22Rv1 (cell line): Measurements from ENCODE around the gene HEATR5B.
"Not testable (repeated sequence)": the region's sequence is repeated elsewhere in the genome, so short reads cannot be mapped to it uniquely, and the experiment has no call there.

Experiments
- H3K27ac ChIP-seq: fragments of 450-650 bp; 2 replicates; pipeline ENCODE4 v1.5.1; 2017
- ZFX ChIP-seq: fragments of 450-650 bp; IDR thresholded peaks from 2 replicates; pipeline ENCODE4 v1.6.1; 2017; ENCODE audit warnings: antibody characterized with exemption, borderline replicate concordance
- TF ChIP-seq, protein P1 (sequence below): fragments of 450-650 bp; IDR thresholded peaks from 2 replicates; pipeline ENCODE4 v1.5.1; 2017; ENCODE audit warnings: mild to moderate bottlenecking

The HEATR5B gene

GRCh38 chr2:36960005-36960675, 124.0 kb downstream of the HEATR5B start:
- TF ChIP-seq, protein P1, sequence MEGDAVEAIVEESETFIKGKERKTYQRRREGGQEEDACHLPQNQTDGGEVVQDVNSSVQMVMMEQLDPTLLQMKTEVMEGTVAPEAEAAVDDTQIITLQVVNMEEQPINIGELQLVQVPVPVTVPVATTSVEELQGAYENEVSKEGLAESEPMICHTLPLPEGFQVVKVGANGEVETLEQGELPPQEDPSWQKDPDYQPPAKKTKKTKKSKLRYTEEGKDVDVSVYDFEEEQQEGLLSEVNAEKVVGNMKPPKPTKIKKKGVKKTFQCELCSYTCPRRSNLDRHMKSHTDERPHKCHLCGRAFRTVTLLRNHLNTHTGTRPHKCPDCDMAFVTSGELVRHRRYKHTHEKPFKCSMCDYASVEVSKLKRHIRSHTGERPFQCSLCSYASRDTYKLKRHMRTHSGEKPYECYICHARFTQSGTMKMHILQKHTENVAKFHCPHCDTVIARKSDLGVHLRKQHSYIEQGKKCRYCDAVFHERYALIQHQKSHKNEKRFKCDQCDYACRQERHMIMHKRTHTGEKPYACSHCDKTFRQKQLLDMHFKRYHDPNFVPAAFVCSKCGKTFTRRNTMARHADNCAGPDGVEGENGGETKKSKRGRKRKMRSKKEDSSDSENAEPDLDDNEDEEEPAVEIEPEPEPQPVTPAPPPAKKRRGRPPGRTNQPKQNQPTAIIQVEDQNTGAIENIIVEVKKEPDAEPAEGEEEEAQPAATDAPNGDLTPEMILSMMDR = no peak
- TF ChIP-seq ZFX = no peak
- no peak overlapping the region for H3K27ac ChIP-seq

DNA sequence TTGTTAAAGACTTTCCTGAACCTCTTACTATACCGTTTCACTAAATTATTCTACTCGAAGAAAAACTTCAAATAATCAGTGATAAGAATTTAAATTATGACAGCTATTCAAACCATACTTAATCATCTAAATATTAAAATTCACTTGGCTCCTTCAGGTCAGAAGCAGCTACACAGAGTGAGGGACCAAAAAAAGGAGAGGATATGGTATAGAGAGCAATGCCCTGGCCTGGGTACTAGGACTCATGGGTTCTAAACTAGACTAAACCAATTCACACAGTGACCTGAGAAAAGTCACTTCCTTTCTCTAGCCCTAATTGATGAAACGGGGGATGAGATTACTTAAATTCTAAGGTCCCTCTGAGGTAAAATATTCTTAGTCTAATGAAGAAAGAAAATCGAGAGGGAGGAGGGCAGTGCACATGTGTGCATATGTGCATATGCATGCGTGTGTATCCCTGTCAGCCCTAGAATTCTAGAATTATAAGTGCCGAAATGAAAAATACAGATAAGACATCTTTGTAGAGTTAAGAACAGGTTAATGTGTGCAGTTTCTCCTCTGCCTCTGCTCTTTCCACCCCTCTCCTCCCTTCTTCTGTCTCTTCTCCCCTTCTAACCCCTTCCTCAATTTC, 129.1 kb downstream of the HEATR5B start:
- no peak for TF ChIP-seq ZFX
- TF ChIP-seq, protein P1 = no peak
- H3K27ac ChIP-seq = no peak overlapping the region

- no peak for TF ChIP-seq ZFX
- TF ChIP-seq, protein P1 = no peak
- H3K27ac ChIP-seq = no peak overlapping the region
Observed at GRCh38 chr2:36952748-36953197, 131.4 kb downstream of the HEATR5B start.

DNA sequence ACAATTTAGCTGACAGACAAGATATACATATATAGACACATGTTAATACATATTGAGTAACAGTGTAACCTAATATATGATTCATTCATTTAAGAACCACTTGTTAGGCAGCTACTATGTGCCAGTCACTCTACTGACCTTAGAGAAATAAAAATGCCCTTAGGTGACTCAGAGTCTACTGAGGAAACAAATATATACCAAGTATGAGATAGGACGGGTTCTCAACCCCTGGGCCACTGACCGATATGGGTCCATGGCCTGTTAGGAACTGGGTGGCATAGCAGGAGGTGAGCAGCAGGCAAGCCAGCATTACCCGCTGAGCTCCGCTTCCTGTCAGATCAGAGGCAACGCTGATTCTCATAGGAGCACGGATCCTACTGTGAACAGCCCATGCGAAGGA, 132.6 kb downstream of the HEATR5B start:
- no peak overlapping the region for H3K27ac ChIP-seq
- TF ChIP-seq ZFX = no peak
- TF ChIP-seq, protein P1 = no peak

GRCh38 chr2:36951027-36951518, 133.1 kb downstream of the HEATR5B start:
- H3K27ac ChIP-seq = no peak overlapping the region
- TF ChIP-seq ZFX = no peak

GRCh38 chr2:36949845-36950244, 134.3 kb downstream of the HEATR5B start:
- no peak overlapping the region for H3K27ac ChIP-seq
- TF ChIP-seq, protein P1 = no peak
- no peak for TF ChIP-seq ZFX

- not testable (repeated sequence) for H3K27ac ChIP-seq
Observed at GRCh38 chr2:36945240-36945639, 138.9 kb downstream of the HEATR5B start.

DNA sequence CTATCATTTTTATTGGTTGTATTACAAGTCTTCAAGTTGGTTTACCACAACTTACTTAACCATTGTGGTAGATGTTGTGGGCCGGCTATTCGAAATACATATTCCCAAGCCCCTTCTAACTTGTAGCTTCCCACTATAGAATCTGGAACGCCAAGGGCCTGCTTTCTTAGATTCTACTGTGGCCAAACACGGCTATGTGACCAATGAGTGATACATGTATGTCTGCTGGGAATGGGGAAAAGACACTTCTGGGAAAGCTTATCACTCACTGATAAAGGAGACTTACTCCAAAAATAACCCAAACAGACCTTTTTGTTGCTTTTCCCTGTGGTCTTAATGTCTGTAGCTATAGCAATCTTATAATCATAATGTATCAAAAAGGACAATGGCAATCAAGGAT, 142.3 kb downstream of the HEATR5B start:
- no peak overlapping the region for H3K27ac ChIP-seq
- TF ChIP-seq ZFX = no peak
- TF ChIP-seq, protein P1 = no peak

- H3K27ac ChIP-seq = not testable (repeated sequence)
Observed at GRCh38 chr2:36936526-36936925, 147.6 kb downstream of the HEATR5B start.

GRCh38 chr2:36931688-36932087, 152.5 kb downstream of the HEATR5B start:
- H3K27ac ChIP-seq = not testable (repeated sequence)
